HepG2 (cell line): ENCODE results near the gene ACSS2.

ENCODE experiments used
- IRX3 ChIP-seq: sonication (generic); formaldehyde crosslinking; IDR thresholded peaks from 2 replicates; pipeline ENCODE4 v1.8.1; 2023; ENCODE audit warnings: mild to moderate bottlenecking, low read depth, missing genetic modification reagents, borderline replicate concordance
- POLR2G ChIP-seq: fragments of 200-400 bp; formaldehyde crosslinking; IDR thresholded peaks from 2 replicates; pipeline ENCODE4 v1.6.1; 2018; ENCODE audit warnings: mild to moderate bottlenecking, low read depth, low read length, moderate library complexity
- SAFB2 ChIP-seq: sonication (generic); formaldehyde crosslinking; IDR thresholded peaks from 2 replicates; pipeline ENCODE4 v1.5.1; 2020; ENCODE audit warnings: missing genetic modification reagents, low read depth, mild to moderate bottlenecking, borderline replicate concordance
- ZBTB1 ChIP-seq: sonication (generic); formaldehyde crosslinking; IDR thresholded peaks from 2 replicates; pipeline ENCODE4 v1.4.0; 2020; ENCODE audit warnings: missing genetic modification reagents, borderline replicate concordance
- ZBTB14 ChIP-seq: sonication (generic); formaldehyde crosslinking; IDR thresholded peaks from 2 replicates; pipeline ENCODE4 v1.4.0; 2020; ENCODE audit warnings: missing genetic modification reagents

DNA sequence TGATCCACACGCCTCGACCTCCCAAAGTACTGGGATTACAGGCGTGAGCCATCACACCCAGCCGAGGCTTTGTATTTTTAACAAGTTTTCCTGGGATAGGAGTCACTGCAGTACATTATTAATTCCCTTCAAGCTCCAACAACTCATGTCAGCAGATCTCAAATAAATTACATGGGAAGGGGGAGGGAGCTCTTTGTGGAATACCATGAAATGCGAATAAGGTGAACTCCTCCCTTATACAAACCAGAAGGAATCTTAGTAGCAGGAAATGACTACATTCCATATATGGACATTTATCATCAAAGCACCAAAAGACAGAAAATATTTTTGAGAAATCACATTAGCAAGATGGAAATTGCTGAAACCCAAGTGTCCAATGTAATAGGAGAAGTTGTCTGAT, 76.3 kb downstream of the ACSS2 start:
- no peak for TF ChIP-seq ZBTB1 (CRISPR knock-in tag)
- no peak for TF ChIP-seq IRX3
- no peak for TF ChIP-seq SAFB2 (CRISPR knock-in tag)
- no peak for TF ChIP-seq POLR2G
- no peak for TF ChIP-seq ZBTB14 (CRISPR knock-in tag)
